NCI-H345 treated with DMSO at 0.1 percent for 48 hours (cell line): Measurements from ENCODE around the gene DENND1A.

Experiments
- DNase-seq: peaks from one replicate; lab custom pipeline; 2025; ENCODE audit not compliant: unreplicated experiment; lab: John Stamatoyannopoulos, UW

DENND1A gene

DNA sequence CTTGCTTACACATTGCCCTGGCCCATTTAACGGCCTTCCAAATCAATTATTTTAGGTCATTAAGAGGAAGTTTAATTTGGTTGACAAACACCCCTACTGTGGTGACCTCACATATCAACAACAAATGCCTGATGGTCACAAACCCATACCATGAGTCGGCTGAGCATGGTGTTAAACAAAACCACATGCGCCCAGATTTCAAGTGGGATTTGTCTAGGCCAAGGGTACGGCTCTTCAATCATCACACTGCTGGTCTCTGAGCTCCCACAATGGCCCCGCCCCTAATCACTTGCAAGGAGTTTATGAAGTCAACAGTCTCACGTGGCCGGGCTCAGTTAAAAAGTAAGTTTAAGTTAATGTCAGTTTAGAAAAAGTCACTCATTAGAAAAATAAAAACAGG, 330.1 kb downstream of the DENND1A start:
- no peak for DNase-seq

- DNase-seq: no peak
These were observed 331.9 kb downstream of the DENND1A start for GRCh38 chr9:123597876-123598556.

DNA sequence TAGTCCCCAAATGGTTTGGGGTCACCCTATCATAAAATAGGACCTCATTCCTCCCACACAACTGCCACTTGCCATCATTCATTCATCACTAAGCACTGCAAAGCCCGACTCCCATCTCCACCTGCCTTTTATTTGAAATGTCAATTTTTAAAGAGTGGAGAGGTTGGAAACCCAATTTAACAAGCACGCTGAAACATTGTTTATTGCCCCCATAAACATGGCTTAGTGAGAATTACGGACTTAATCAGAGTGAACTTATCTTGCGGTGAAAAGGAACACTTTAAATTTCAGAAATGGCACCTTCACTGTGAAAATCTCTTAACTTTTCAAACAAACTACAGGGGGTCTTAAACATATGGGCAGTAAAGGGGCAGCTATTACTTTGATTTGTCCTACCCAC, 332.9 kb downstream of the DENND1A start:
- DNase-seq: no peak

GRCh38 chr9:123591283-123591682, 338.6 kb downstream of the DENND1A start:
- no peak for DNase-seq

- peak; percentile 84 for DNase-seq
These were observed 339.4 kb downstream of the DENND1A start for GRCh38 chr9:123590499-123590898.

DNA sequence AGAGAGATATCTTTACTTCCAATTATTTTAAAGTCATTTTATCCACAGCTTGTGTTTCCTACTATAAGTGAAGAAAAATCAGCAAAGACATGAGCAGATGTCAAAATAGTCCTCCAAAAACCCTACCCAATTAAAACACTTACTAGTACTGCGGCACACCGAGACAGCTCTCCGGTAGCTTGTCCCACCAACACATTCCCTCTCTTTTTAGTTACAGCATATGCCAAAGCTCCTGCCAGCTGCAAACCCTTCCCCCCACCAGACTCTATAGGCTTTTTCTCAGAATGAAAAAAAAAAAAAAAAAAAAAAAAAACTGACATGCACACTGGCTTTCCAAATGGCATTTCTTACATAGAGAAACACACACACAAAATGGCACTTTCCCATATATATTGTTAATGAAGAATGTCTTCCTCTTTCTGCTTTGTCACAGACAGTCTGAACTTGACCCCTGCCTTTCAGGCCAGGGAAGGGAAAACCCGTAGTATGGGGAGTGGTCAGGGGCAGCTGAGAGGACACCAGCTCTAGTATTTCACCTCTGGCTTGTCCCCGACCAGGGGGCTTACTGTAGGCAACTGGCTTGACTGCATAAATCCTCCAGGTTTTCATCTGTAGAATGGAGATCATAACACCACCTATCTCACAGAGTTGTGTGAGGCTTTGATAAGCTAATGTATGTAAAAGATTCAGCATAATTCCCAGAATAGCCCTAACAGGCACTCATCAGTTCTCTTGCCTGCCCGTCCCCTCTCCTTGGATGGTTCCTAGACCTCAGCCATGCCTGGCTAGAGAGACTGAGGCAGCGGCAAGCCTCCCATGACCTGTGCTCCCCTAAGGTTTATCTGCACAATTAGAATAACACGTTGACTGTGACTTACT, 340.3 kb downstream of the DENND1A start:
- no peak for DNase-seq

DNA sequence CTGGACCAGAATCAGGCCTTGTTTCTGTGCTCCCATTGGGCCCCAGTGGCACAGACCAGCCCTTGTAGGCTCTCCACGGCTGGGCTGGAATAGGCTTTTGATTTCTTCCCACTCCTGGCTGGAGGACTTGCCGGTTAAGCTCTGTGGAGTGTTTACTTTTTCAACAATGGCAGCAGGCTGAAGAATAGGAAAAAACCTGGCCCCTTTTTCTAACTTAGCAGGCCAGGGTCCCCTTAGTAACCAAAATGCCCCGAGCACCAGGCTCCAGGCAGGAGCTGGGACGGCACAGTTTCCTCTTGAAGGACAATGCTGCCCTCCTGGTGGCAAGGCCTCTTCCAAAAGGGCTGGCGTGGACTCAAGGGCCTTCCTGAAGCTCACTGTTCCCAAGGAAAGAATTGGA, 343.7 kb downstream of the DENND1A start:
- peak; percentile 79 for DNase-seq

DNA sequence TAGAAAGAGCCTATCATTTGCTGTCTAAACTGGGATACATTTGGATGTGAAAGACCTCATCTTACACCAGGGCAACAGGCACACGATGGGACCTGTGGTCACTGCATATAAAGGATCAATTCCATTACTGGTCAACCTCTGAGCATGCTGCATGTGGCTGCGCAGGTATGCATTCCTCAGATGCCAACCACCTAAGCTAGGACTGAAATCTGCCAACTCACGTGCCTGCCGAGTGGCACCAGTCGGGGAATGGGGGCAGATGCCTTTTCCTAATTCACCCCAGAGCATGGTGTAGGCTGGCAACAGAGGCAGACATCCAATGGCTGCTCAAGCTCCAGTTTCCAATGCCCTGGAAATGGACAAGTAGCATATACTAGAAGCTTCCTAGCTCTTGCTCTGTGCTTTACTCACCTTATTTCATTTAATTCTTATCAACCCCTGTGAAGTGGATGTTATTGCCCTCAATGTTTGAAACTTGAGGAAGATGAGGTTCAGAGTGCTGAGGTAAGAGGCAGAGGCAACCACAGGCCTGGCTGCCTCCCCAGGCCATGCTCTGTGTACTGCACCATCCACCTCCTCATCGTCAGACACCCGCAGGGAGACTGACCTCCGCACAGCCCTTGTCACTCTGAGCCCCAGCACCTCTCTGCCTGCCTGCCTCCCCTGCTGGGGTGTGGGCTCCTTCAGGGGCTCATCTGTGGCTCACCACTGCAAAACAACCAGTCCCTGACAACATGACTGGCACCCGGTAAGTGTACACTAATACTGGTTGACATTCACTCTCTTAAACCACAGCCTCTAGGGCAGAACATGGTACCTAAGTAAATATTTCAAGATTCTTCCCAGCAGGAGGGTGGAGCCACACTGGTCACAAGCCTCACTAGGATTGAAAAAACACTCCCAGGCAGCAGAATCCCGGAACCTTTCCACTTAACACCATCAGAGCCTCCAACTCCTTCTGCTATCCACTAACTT, 345.4 kb downstream of the DENND1A start:
- DNase-seq: no peak

GRCh38 chr9:123583646-123584045, 346.3 kb downstream of the DENND1A start:
- no peak for DNase-seq

- DNase-seq: no peak
These were observed 358.7 kb downstream of the DENND1A start for GRCh38 chr9:123571240-123571639.

DNA sequence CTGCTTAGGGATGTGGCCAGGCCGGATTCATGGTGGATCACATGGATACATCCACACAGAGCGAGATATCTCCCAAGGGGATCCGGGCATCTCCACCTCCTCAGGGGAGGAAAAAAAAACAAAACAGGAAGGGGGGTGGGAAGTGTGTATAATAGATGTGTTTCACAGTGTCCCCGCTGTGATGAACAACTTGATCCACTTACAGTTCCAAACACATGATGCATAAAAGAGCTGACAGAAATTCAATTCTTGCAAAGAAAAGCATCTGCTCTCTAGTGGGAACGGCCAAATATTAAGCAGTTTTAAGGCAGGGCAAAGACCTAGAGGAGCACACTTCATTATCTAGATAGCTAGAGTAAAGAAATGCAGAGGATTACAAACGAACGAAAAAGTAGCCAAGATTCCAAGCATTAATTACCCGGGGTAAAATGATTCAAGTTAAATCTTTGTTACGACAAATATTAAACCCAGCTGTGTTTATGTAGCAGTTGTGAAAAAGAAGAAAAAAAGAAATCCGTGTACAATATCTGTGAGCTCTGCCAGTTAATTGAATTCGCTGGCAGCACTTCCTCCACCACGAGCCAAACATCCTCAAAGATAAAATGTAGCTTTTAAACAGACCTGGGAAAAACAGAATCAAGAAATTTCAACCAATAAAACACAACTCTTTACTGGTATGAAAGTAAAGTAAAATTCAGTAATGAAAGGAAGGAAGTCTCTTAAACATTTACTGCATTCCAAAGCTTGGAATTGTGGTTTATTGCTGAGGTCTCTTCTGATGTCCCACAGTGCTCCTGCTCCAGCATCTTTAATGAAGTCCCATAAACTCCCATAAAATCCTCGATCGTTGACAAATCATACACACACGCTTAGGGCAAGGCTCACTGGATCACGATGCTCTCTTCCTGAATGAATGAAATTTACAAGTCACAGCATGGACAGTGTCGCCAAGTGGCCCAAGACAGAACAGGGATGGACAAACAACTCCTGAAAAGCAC, 360.9 kb downstream of the DENND1A start:
- DNase-seq: peak; percentile 38

GRCh38 chr9:123567013-123567412, 362.9 kb downstream of the DENND1A start:
- DNase-seq: no peak

- DNase-seq: no peak
These were observed 365.3 kb downstream of the DENND1A start for GRCh38 chr9:123564652-123565051.

DNA sequence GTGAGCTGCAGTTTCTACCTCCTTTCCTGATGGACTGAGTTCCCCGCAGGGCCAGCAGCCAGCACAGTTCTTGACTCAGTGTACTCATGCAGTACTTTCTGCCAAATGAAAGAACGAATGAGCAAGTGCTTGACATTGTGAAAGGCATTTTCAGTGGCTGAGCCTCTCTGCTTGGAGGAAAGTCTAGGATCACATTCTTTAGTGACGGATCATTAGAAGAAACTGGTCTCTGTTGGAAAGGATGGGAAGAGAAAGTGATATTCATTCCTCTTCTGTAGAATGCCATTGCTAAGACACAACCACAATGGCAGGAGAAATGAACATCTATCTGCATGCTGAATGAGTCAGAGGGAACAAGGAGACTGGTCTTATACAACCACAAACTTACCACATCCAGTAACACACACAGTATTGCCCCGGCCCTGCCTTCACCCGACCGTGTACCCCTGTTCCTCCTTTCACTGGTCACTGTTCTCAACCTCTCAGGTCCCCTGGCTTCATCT, 367.0 kb downstream of the DENND1A start:
- DNase-seq: no peak

DNA sequence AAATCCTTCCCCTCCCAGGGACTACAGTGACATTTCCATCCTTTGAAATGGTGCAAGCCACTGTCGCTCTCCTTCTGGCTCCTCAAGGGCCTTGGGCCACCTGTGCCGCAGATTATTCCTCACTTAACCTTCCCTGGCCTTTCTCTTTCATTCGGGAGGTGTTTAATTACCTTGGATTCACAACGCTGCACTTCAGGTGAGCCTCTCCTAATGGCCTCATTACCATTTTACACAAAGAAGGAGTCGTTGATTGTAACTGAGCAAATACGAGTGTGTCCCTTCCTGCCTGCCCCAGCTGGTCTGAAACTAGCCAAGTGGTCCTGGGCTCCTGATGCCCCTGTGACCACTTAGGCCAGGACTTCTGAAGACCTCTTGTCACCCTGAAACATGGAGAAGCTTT, 368.9 kb downstream of the DENND1A start:
- DNase-seq: peak; percentile 43

DNA sequence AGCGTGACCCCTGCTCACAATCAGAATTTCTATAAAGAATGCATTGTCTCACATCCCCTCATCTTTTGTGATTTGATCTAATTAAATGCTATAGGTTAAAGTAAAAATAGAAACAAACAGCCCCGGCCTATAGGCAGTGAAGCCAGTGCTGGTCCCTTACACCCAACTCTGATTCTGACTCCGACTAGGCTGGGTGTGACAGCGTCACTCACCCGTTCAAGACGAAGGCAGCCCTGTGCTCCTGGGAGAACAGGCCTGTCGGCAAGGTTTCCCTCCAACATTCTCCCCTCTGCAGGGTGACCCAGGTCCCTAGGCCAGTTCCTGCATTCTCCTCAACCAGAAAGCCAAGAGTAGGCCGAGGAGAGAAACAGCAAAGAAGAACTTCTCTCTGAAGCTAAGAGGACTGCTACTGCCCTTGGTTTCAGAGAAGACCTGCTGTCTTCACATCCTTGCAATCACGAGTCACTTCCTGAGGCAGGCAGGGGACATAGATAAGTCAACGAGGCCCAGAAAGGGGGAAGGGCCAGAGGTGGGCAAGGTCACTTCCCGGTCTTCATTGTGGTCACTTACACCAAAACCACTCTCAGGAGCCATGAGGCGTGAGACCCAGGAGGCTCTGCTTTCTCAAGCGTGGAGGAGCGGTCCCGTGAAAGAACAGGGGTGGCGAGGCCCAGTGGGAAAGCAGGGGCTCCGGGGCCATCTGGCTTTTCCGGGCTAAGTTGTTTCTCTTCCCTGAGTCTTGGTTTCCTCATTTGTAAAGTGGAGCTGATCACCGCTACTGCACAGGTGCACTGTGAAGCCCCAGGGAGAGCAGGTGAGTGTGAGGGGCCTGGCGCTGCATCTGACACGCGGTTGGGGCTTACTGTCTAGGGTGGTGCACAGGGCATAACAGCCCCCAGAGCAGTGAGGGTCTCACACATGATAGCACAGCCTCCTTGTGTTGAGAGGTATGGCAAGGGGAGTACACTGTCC, 373.2 kb downstream of the DENND1A start:
- DNase-seq: no peak

GRCh38 chr9:123555646-123556045, 374.3 kb downstream of the DENND1A start:
- DNase-seq: no peak

DNA sequence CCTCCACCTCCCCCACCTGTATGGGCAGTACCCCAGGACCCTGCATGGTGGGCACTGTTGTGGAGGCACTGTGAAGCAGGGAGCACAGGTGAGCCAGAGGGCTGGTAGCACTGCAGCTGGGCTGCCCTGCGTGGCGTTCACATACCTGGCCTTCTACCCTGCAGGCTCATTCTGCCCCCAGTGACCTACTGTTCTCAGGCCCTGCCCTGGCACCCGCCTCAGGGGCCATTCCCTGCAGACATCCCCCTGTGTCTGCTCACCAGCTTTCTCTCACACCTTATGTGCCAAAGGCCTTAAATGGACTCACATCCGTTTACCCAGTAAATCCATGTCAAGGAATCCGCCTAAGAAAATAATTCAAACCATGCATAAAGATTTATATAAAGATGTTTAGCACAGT, 377.4 kb downstream of the DENND1A start:
- DNase-seq: no peak

DNA sequence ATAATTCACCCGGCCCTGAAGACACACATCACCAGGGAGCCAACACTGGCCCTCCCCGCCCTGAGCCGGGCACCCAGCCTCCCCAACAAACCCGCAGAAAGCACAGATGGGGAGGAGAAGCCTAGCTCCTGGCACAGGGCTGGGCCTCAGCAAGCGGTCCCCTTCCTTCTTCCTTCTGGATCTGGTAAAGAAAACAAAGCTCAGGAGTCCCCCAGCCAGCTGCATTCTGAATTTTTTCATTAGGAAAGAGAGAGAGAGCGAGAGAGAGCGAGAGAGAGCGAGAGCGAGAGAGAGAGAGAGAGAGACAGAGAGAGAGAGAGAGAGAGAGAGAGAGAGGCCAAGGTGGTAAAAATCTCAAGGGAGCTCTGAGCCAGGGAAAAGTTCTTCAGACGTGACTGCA, 378.2 kb downstream of the DENND1A start:
- DNase-seq: no peak
